ENCODE data around the gene PREX1.
"Not testable (repeated sequence)": the region's sequence is repeated elsewhere in the genome, so short reads cannot be mapped to it uniquely, and the experiment has no call there.

PREX1 gene

GRCh38 chr20:48845721-48846306 is 18.0 kb upstream of the PREX1 start:
- DNase-seq: no peak

GRCh38 chr20:48844996-48845395 is 17.2 kb upstream of the PREX1 start:
- no peak for DNase-seq

- not testable (repeated sequence) for DNase-seq
Measured at GRCh38 chr20:48843896-48844295, 16.1 kb upstream of the PREX1 start.

- no peak for DNase-seq
Measured at GRCh38 chr20:48843057-48843806, 15.4 kb upstream of the PREX1 start.

GRCh38 chr20:48841875-48842529 is 14.2 kb upstream of the PREX1 start:
- DNase-seq: no peak

GRCh38 chr20:48841196-48841874 is 13.5 kb upstream of the PREX1 start:
- DNase-seq: no peak

- no peak for DNase-seq
Measured at GRCh38 chr20:48839154-48839917, 11.5 kb upstream of the PREX1 start.

- no peak for DNase-seq
Measured at GRCh38 chr20:48837014-48837413, 9.2 kb upstream of the PREX1 start.

GRCh38 chr20:48835390-48835789 is 7.6 kb upstream of the PREX1 start:
- DNase-seq: no peak

- DNase-seq: no peak
Measured at GRCh38 chr20:48834278-48834677, 6.5 kb upstream of the PREX1 start.

- no peak for DNase-seq
Measured at GRCh38 chr20:48832405-48832730, 4.6 kb upstream of the PREX1 start.

- no peak for DNase-seq
Measured at GRCh38 chr20:48831718-48832404, 4.1 kb upstream of the PREX1 start.

- DNase-seq: no peak
Measured at GRCh38 chr20:48830826-48831318, 3.1 kb upstream of the PREX1 start.

GRCh38 chr20:48829940-48830339 is 2.1 kb upstream of the PREX1 start:
- no peak for DNase-seq

GRCh38 chr20:48828734-48829460 is 1.1 kb upstream of the PREX1 start:
- no peak for DNase-seq

GRCh38 chr20:48826883-48827771 is 672 bp downstream of the PREX1 start:
- no peak for DNase-seq

- DNase-seq: not testable (repeated sequence)
Measured at GRCh38 chr20:48826480-48826879, 1.3 kb downstream of the PREX1 start.

GRCh38 chr20:48826069-48826468 is 1.7 kb downstream of the PREX1 start:
- no peak for DNase-seq

- no peak for DNase-seq
Measured at GRCh38 chr20:48825566-48825920, 2.3 kb downstream of the PREX1 start.

GRCh38 chr20:48824830-48825565 is 2.8 kb downstream of the PREX1 start:
- DNase-seq: no peak

Measured in DMS79 (cell line).